ENCODE data around the gene CKMT1A.
"Not testable (repeated sequence)": the region's sequence is repeated elsewhere in the genome, so short reads cannot be mapped to it uniquely, and the experiment has no call there.

Gene CKMT1A

GRCh38 chr15:43693148-43694022 lies at the start of gene CKMT1A:
Gene CKMT1A, plus strand, starts transcription at chr15:43693859. Its CDS starts 192 bp downstream, at chr15:43694051.
- DNase-seq = not testable (repeated sequence)

GRCh38 chr15:43648649-43649429 lies 44.8 kb upstream of the CKMT1A start, which contains the start of gene CATSPER2:
Gene CATSPER2, minus strand, starts transcription at chr15:43648844. Its CDS starts 783 bp downstream, at chr15:43648061.
- DNase-seq = no peak

- DNase-seq = not testable (repeated sequence)
Measured at GRCh38 chr15:43649430-43649926, 44.2 kb upstream of the CKMT1A start.

GRCh38 chr15:43659727-43660126 lies 33.9 kb upstream of the CKMT1A start:
- not testable (repeated sequence) for DNase-seq

GRCh38 chr15:43662293-43662692 lies 31.4 kb upstream of the CKMT1A start:
- DNase-seq = not testable (repeated sequence)

GRCh38 chr15:43663333-43663732 lies 30.3 kb upstream of the CKMT1A start:
- DNase-seq = not testable (repeated sequence)

- DNase-seq = not testable (repeated sequence)
Measured at GRCh38 chr15:43666177-43666576, 27.5 kb upstream of the CKMT1A start.

- not testable (repeated sequence) for DNase-seq
Measured at GRCh38 chr15:43674175-43674574, 19.5 kb upstream of the CKMT1A start.

- DNase-seq = not testable (repeated sequence)
Measured at GRCh38 chr15:43689604-43690301, 3.9 kb upstream of the CKMT1A start.

- DNase-seq = not testable (repeated sequence)
Measured at GRCh38 chr15:43692679-43693078, 980 bp upstream of the CKMT1A start.

GRCh38 chr15:43702174-43702573 lies 8.5 kb downstream of the CKMT1A start:
- DNase-seq = no peak

GRCh38 chr15:43702701-43703424 lies 9.2 kb downstream of the CKMT1A start:
- no peak for DNase-seq

GRCh38 chr15:43710431-43711131 lies 16.9 kb downstream of the CKMT1A start:
- not testable (repeated sequence) for DNase-seq

GRCh38 chr15:43723151-43723550 lies 29.5 kb downstream of the CKMT1A start:
- DNase-seq = no peak

GRCh38 chr15:43726306-43726705 lies 32.6 kb downstream of the CKMT1A start:
- not testable (repeated sequence) for DNase-seq

- DNase-seq = not testable (repeated sequence)
Measured at GRCh38 chr15:43728053-43728725, 34.5 kb downstream of the CKMT1A start.

GRCh38 chr15:43735416-43735815 lies 41.8 kb downstream of the CKMT1A start:
- DNase-seq = no peak

GRCh38 chr15:43746245-43746902 lies 52.7 kb downstream of the CKMT1A start, which contains the start of gene PDIA3:
Gene PDIA3, plus strand, starts transcription at chr15:43746438. Its CDS starts 102 bp downstream, at chr15:43746540.
- DNase-seq = peak; percentile 83

GRCh38 chr15:43746903-43747309 lies 53.2 kb downstream of the CKMT1A start:
- DNase-seq = peak; percentile 9

- DNase-seq = no peak
Measured at GRCh38 chr15:43748376-43748775, 54.7 kb downstream of the CKMT1A start.
